Sigmoid colon (tissue), 7 donors: ENCODE results near the gene SLC15A4. TPM values are rescaled to one million over a fixed set of nuclear protein-coding genes. Genes with fewer than 3 reads are reported as not detected.

ENCODE experiments used
- DNase-seq: peaks from one replicate; pipeline ENCODE4 v3.0.0-alpha.2; 2019
- H3K27ac ChIP-seq, 4 donors: fragments of 200-600 bp; sonication (generic); one replicate each; pipeline ENCODE4 v1.5.1; 2016 to 2019; ENCODE audit warnings: mild to moderate bottlenecking in 1 of 4
- H3K27me3 ChIP-seq, 3 donors: fragments of 200-600 bp; sonication (generic); one replicate each; pipeline ENCODE4 v1.5.1; 2019; ENCODE audit warnings: mild to moderate bottlenecking in 1 of 3
- H3K36me3 ChIP-seq, 4 donors: fragments of 200-600 bp; sonication (generic); one replicate each; pipeline ENCODE4 v1.5.1; 2016 to 2019
- H3K4me1 ChIP-seq, 4 donors: fragments of 200-600 bp; sonication (generic); one replicate each; pipeline ENCODE4 v1.5.1; 2017 to 2019
- H3K4me3 ChIP-seq, 4 donors: fragments of 200-600 bp; sonication (generic); one replicate each; pipeline ENCODE4 v1.5.1; 2017 to 2019; ENCODE audit warnings: mild to moderate bottlenecking in 2 of 4, moderate library complexity in 1 of 4
- H3K9me3 ChIP-seq, 4 donors: fragments of 200-600 bp in 3 of 4; sonication (generic) in 3 of 4; one replicate each; pipeline versions ENCODE4 v1.5.1 to v1.6.1; 2013 to 2019
- EP300 ChIP-seq, 4 donors: sonication (generic); formaldehyde crosslinking; IDR thresholded peaks; one replicate each; pipeline ENCODE4 v1.6.1; 2017; ENCODE audit warnings: antibody characterized with exemption in 4 of 4
- POLR2A ChIP-seq, 2 donors: fragments of 450-650 bp; IDR thresholded peaks; one replicate each; pipeline ENCODE4 v1.6.1; 2016; ENCODE audit warnings: antibody characterized with exemption in 2 of 2, mild to moderate bottlenecking in 2 of 2, moderate library complexity in 2 of 2
- POLR2AphosphoS5 ChIP-seq, 4 donors: sonication (generic); formaldehyde crosslinking; IDR thresholded peaks; one replicate each; pipeline ENCODE4 v1.6.1; 2017; ENCODE audit warnings: antibody characterized with exemption in 4 of 4
- WGBS, 2 donors: extraction: QIAGEN DNeasy Blood & Tissue Kit; methylation state at CpG; one replicate each; pipeline ENCODE4 v1.1.7; 2013; 5-methylcytosine and 5-hydroxymethylcytosine counted together
- intact Hi-C: fragments of 100-400 bp; cut with DNase I; formaldehyde crosslinking; loops from one replicate; pipeline ENCODE4 v1.15.1; 2023
- polyA plus RNA-seq, 3 donors: library from polyadenylated mRNA; stranded (reverse); fragments of 200-250 nt; gene quantifications; one replicate each; pipeline ENCODE4 v1.2.3, GENCODE V29; 2013
- total RNA-seq, 4 donors: library from RNA; depleted of rRNA; stranded (reverse); fragments of >200 nt; gene quantifications; one replicate each; pipeline ENCODE4 v1.1.0, GENCODE V29; 2016
- TF ChIP-seq, protein P1 (sequence below), 4 experiments: fragments of 450-650 bp in 3 of 4; fragments of 200-600 bp in 1 of 4; IDR thresholded peaks; one replicate each; pipeline ENCODE4 v1.5.1; 2016 to 2019; ENCODE audit warnings: antibody characterized with exemption in 4 of 4, mild to moderate bottlenecking in 3 of 4, moderate library complexity in 2 of 4
- donor health status: healthy with polysubstance abuse.
- donor health status: Bipolar disorder and iron deficiency.
- donor health status: healthy.

Gene SLC15A4
- total and polyA plus RNA-seq, 7 donors: 3.6 to 42.0 (median 19.4) TPM

DNA sequence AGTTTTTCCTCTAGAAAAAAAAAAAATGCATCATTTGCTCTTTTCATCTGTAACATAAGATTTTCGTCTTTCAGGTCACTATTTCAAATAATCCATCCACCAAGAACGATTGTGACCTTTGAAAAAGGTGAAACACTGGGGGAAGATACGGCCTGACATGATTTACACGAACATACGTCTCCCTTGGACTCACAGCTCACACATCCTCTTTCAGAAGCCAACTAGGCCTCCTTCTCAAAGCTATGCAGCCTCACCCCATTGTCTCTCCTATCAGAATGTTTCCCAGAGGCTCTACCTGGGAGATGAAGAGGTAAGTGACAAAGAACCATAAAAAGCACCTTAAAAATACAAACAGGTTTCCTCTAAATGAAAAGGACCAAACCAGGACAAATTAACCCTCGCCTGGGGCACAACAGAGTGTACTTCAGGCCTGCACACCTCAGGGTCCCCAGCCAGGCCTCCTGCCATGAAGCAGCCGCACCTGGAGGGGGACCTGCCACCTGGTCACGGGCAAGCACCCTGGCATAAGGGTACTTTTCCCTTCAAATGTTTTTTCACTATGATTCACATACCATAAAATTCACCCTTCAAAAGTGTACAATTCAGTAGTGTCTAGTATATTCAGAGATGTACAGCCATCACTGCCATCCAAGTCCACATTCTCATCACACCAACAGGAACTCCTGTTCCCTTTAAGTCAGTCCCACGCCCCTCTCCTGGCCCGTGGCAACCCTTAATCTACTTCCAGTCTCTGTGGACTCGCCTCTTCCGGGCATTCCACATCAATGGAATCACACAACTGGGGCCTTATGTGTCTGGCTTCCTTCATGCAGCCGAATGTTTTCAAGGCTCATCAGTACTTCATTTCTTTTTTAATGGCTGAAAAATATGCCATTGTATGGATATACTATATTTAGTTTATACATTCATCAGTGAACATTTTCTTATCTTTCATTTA, 5.4 kb downstream of the SLC15A4 start:
- Histone ChIP-seq H3K4me1 (peaks cover 0 to 84% (median 46%) of the 10 kb centered on the region in 4 donors), H3K9me3 (no peaks in the 10 kb centered on the region), H3K27me3 (no peaks in the 10 kb centered on the region), H3K27ac (peak overlapping the region; percentile 58 to 78 (median 78)), H3K4me3 (no peak overlapping the region), H3K36me3 (no peaks in the 10 kb centered on the region)
- WGBS, 2 donors: 66 to 69% methylated on average over 13 of the region's 13 CpGs
- DNase-seq: peak; percentile 50
- TF ChIP-seq EP300 (IDR thresholded peaks at IDR 0.05) (no peak), POLR2AphosphoS5 (IDR thresholded peaks at IDR 0.05) (peak in 1 of 4 donors; percentile 9)
- TF ChIP-seq, protein P1, sequence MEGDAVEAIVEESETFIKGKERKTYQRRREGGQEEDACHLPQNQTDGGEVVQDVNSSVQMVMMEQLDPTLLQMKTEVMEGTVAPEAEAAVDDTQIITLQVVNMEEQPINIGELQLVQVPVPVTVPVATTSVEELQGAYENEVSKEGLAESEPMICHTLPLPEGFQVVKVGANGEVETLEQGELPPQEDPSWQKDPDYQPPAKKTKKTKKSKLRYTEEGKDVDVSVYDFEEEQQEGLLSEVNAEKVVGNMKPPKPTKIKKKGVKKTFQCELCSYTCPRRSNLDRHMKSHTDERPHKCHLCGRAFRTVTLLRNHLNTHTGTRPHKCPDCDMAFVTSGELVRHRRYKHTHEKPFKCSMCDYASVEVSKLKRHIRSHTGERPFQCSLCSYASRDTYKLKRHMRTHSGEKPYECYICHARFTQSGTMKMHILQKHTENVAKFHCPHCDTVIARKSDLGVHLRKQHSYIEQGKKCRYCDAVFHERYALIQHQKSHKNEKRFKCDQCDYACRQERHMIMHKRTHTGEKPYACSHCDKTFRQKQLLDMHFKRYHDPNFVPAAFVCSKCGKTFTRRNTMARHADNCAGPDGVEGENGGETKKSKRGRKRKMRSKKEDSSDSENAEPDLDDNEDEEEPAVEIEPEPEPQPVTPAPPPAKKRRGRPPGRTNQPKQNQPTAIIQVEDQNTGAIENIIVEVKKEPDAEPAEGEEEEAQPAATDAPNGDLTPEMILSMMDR (IDR thresholded peaks at IDR 0.05): no peak
- intact Hi-C loops: no loop called here

DNA sequence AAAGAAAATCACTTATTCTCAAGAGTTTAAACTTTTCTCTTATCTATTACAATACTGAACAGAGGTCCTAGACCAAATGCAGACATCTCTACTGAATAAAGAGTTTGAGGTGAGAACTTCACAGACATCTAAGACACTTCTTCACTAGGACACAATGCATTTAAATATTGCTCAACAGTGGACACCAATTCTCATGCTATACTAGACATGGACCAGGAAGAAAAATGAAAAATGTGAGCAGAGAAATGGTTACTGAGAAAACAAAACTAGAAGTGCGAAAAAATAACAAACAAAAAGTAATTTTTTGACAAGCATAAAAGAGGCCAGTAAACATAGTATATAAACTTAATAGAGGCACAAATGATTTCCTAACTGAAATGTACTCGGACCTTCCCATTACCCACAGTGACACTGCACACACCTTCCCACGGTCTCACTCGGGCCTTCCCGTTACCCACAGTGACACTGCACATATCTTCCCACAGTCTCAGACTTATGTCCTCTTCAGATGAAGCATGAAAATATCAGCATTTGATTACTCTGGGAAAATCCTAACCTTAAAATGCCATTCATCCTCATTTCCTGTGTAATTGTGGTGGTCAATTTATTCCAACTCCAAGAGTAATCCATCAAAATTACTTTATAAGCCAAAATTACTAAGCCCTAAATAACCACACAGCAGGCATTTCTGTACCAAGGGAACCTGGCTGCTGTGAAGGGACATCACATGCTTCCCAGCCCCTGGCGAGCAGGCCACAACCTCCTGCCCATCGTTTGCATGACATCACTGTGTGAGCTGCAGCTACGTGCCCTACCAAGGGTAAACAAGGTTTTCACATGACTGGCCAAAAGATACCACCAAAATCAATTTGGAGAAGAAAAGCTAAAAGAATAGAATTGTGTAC, 6.4 kb downstream of the SLC15A4 start:
- peaks cover 0 to 84% (median 37%) of the 10 kb centered on the region in 4 donors for H3K4me1 ChIP-seq
- intact Hi-C loops: no loop called here
- H3K9me3 ChIP-seq: no peaks in the 10 kb centered on the region
- TF ChIP-seq POLR2A (IDR thresholded peaks at IDR 0.05): no peak
- peak in 1 of 4 donors; percentile 27 for TF ChIP-seq EP300 (IDR thresholded peaks at IDR 0.05)
- TF ChIP-seq, protein P1 (IDR thresholded peaks at IDR 0.05): no peak
- peak in 2 of 4 donors; percentile 11 to 64 for TF ChIP-seq POLR2AphosphoS5 (IDR thresholded peaks at IDR 0.05)
- WGBS, 2 donors: 51 to 66% methylated on average over 8 of the region's 8 CpGs
- no peaks in the 10 kb centered on the region for H3K36me3 ChIP-seq
- DNase-seq: peak; percentile 83
- H3K27ac ChIP-seq: peak overlapping the region; percentile 58 to 78 (median 78)
- no peaks in the 10 kb centered on the region for H3K27me3 ChIP-seq
- H3K4me3 ChIP-seq: no peak overlapping the region

DNA sequence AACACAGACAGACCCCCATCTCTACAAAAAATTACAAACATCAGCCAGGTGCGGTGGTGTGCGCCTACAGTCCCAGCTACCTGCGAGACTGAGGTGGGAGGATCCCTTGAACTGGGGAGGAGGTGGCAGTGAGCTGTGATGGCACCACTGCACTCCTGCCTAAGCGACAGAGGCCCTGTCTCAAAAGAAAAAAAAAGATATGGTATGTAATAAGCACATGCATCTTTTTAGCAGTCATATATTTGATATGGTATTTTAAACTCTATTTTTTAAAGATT, 7.2 kb downstream of the SLC15A4 start:
- no peak overlapping the region for H3K4me3 ChIP-seq
- H3K36me3 ChIP-seq: no peaks in the 10 kb centered on the region
- TF ChIP-seq POLR2AphosphoS5 (IDR thresholded peaks at IDR 0.05) (no peak), POLR2A (IDR thresholded peaks at IDR 0.05) (no peak), EP300 (IDR thresholded peaks at IDR 0.05) (no peak)
- TF ChIP-seq, protein P1 (IDR thresholded peaks at IDR 0.05): no peak
- H3K9me3 ChIP-seq: no peaks in the 10 kb centered on the region
- peak overlapping the region in 3 of 4 donors; percentile 77 to 78 (median 78) for H3K27ac ChIP-seq
- H3K4me1 ChIP-seq: peaks cover 0 to 79% (median 31%) of the 10 kb centered on the region in 4 donors
- H3K27me3 ChIP-seq: no peaks in the 10 kb centered on the region
- 87 to 92% methylated on average over 4 of the region's 4 CpGs for WGBS, 2 donors
- DNase-seq: peak; percentile 40
- intact Hi-C loops: no loop called here

DNA sequence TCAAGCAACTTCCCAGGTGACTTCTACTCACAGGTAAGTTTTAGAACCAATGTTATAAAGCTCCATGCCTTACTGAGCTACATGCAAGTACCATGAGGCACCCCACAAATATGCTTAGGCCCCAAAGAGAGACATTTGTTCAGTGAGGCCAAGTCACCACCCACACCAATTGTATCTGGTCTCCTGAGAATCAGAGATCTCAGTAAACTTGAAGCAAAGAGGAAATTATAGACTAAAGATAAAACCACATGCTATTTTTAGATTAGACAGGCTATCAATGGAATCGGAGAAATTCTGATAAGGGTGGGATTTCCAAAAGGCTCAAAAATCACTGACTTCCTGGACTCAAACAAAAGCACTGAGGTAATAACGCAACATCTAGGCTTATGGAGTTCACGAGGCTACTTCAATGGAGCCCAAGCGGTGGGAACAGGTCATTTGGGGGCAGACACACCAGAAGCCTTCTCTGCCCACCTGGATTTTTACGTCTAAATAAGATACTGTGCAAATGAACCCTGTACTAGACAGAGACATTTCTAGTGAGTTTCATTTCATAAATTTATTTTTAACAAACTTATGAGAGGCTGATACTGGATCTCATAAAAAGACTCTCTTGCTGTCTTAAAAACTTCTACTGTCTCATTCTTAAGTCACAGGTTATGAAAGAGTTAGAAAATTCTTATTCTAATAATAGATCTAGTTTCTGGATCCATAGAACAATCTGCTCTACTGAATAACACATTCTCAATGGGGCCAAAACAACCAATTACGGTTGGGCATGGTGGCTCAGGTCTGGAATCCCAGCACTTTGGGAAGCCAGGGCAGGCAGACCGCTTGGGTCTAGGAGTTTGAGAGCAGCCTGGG, 7.7 kb downstream of the SLC15A4 start:
- intact Hi-C loops: no loop called here
- WGBS, 2 donors: 86 to 93% methylated on average over 7 of the region's 7 CpGs
- Histone ChIP-seq H3K27ac (peak overlapping the region in 3 of 4 donors; percentile 77 to 78 (median 78)), H3K4me3 (no peak overlapping the region), H3K9me3 (no peaks in the 10 kb centered on the region), H3K27me3 (no peaks in the 10 kb centered on the region), H3K4me1 (peaks cover 0 to 79% (median 31%) of the 10 kb centered on the region in 4 donors), H3K36me3 (no peaks in the 10 kb centered on the region)
- no peak for TF ChIP-seq POLR2A (IDR thresholded peaks at IDR 0.05)
- TF ChIP-seq POLR2AphosphoS5 (IDR thresholded peaks at IDR 0.05): no peak
- TF ChIP-seq EP300 (IDR thresholded peaks at IDR 0.05): no peak
- TF ChIP-seq, protein P1 (IDR thresholded peaks at IDR 0.05): no peak
- DNase-seq: peak; percentile 15
